Body of pancreas (tissue), 4 donors: Measurements from ENCODE around the gene SERP1.

Source experiments
- POLR2A ChIP-seq, 3 donors: fragments of 450-650 bp; IDR thresholded peaks; one replicate each; pipeline ENCODE4 v1.6.1; 2016; ENCODE audit warnings: antibody characterized with exemption in 3 of 3, mild to moderate bottlenecking in 2 of 3
- TF ChIP-seq, protein P1 (sequence below), 7 experiments: fragments of 450-650 bp in 4 of 7; fragments of 200-600 bp in 3 of 7; sonication (generic) in 3 of 7; IDR thresholded peaks; one replicate each; pipeline ENCODE4 v1.5.1; 2016 to 2019; ENCODE audit warnings: antibody characterized with exemption in 7 of 7

DNA sequence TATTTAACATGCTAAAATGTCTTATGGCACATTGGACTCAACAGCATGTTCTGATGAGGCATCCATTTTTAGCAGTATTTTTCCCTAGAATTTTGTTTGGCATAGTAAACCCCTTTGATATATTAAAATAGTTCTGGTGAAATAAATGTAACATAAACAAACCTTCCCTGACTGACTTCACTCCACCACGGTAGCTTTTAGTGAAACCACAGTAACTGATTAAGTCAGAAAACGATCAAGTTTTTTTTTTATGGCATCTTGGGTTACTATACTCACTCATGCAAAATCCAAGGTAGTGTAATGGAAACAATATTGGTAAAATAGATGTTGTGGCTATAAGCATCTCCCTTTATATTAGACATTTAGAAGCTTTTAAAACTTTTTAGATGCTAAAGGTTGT is 2.8 kb downstream of the SERP1 start:
- TF ChIP-seq, protein P1, sequence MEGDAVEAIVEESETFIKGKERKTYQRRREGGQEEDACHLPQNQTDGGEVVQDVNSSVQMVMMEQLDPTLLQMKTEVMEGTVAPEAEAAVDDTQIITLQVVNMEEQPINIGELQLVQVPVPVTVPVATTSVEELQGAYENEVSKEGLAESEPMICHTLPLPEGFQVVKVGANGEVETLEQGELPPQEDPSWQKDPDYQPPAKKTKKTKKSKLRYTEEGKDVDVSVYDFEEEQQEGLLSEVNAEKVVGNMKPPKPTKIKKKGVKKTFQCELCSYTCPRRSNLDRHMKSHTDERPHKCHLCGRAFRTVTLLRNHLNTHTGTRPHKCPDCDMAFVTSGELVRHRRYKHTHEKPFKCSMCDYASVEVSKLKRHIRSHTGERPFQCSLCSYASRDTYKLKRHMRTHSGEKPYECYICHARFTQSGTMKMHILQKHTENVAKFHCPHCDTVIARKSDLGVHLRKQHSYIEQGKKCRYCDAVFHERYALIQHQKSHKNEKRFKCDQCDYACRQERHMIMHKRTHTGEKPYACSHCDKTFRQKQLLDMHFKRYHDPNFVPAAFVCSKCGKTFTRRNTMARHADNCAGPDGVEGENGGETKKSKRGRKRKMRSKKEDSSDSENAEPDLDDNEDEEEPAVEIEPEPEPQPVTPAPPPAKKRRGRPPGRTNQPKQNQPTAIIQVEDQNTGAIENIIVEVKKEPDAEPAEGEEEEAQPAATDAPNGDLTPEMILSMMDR (IDR thresholded peaks at IDR 0.05), result no peak
- no peak for TF ChIP-seq POLR2A (IDR thresholded peaks at IDR 0.05)
